ENCODE measurements around the gene MLST8.

The MLST8 gene

GRCh38 chr16:2205104-2205966 is at the start of gene MLST8:
TSS of gene MLST8 (plus strand) at chr16:2205454. CDS start at chr16:2206086, 632 bp downstream.
- peak; percentile 61 for DNase-seq

GRCh38 chr16:2155977-2156848 is 49.0 kb upstream of the MLST8 start:
- DNase-seq, result no peak

GRCh38 chr16:2156849-2157224 is 48.4 kb upstream of the MLST8 start:
- no peak for DNase-seq

GRCh38 chr16:2157480-2158261 is 47.6 kb upstream of the MLST8 start:
- no peak for DNase-seq

GRCh38 chr16:2158262-2158638 is 47.0 kb upstream of the MLST8 start:
- no peak for DNase-seq

- peak; percentile 83 for DNase-seq
These were observed 45.9 kb upstream of the MLST8 start for GRCh38 chr16:2159175-2159838.

GRCh38 chr16:2160915-2161551 is 44.2 kb upstream of the MLST8 start:
- DNase-seq, result no peak

GRCh38 chr16:2161911-2162310 is 43.3 kb upstream of the MLST8 start:
- DNase-seq, result no peak

GRCh38 chr16:2162676-2163118 is 42.6 kb upstream of the MLST8 start:
- no peak for DNase-seq

GRCh38 chr16:2163211-2163881 is 41.9 kb upstream of the MLST8 start:
- peak; percentile 81 for DNase-seq

GRCh38 chr16:2165861-2166260 is 39.4 kb upstream of the MLST8 start:
- DNase-seq, result no peak

- DNase-seq, result no peak
These were observed 38.8 kb upstream of the MLST8 start for GRCh38 chr16:2166263-2167067.

- DNase-seq, result no peak
These were observed 38.1 kb upstream of the MLST8 start for GRCh38 chr16:2167068-2167638.

- DNase-seq, result no peak
These were observed 35.2 kb upstream of the MLST8 start for GRCh38 chr16:2170080-2170479.

GRCh38 chr16:2170587-2171435 is 34.4 kb upstream of the MLST8 start:
- no peak for DNase-seq

GRCh38 chr16:2171601-2172178 is 33.6 kb upstream of the MLST8 start:
- no peak for DNase-seq

- no peak for DNase-seq
These were observed 32.4 kb upstream of the MLST8 start for GRCh38 chr16:2172688-2173335.

- DNase-seq, result no peak
These were observed 31.9 kb upstream of the MLST8 start for GRCh38 chr16:2173366-2173765.
